GM12892 (cell line): ENCODE data around the gene PEPD.

Source experiments
- DNase-seq: peaks from one replicate; pipeline ENCODE4 v3.0.0; 2011; ENCODE audit not compliant: insufficient read length
- FAIRE-seq: peaks from 2 replicates; lab custom pipeline; 2011; peaks lifted over from hg19 to GRCh38; lab: Jason Lieb, UNC
- POLR2A ChIP-seq: IDR thresholded peaks from 2 replicates; pipeline ENCODE4 v1.6.1; 2011; ENCODE audit warnings: low read depth, low read length, control low read depth
- POLR2AphosphoS5 ChIP-seq: IDR thresholded peaks from 2 replicates; pipeline ENCODE4 v1.6.1; 2011; ENCODE audit warnings: low read depth, low read length, control low read depth
- TAF1 ChIP-seq: IDR thresholded peaks from 2 replicates; pipeline ENCODE4 v1.6.1; 2011; ENCODE audit warnings: low read depth, mild to moderate bottlenecking, control low read depth, low read length, borderline replicate concordance

Gene PEPD

GRCh38 chr19:33456076-33456844 lies 65.3 kb downstream of the PEPD start:
- DNase-seq (no peak), FAIRE-seq (no peak)
- TF ChIP-seq POLR2AphosphoS5 (no peak), POLR2A (no peak), TAF1 (no peak)

GRCh38 chr19:33453265-33453664 lies 68.3 kb downstream of the PEPD start:
- TF ChIP-seq TAF1 (no peak), POLR2A (no peak), POLR2AphosphoS5 (no peak)
- DNase-seq: no peak
- FAIRE-seq: no peak

- DNase-seq: no peak
- FAIRE-seq: no peak
- no peak for TF ChIP-seq POLR2A
- no peak for TF ChIP-seq POLR2AphosphoS5
- TF ChIP-seq TAF1: no peak
Measured at GRCh38 chr19:33450689-33451088, 70.9 kb downstream of the PEPD start.

GRCh38 chr19:33449799-33450198 lies 71.8 kb downstream of the PEPD start:
- DNase-seq: no peak
- no peak for FAIRE-seq
- TF ChIP-seq TAF1: no peak
- TF ChIP-seq POLR2A: no peak
- TF ChIP-seq POLR2AphosphoS5: no peak

GRCh38 chr19:33448159-33448516 lies 73.5 kb downstream of the PEPD start:
- TF ChIP-seq POLR2A (no peak), POLR2AphosphoS5 (no peak), TAF1 (no peak)
- no peak for DNase-seq
- no peak for FAIRE-seq

- TF ChIP-seq TAF1 (no peak), POLR2AphosphoS5 (no peak), POLR2A (no peak)
- DNase-seq (no peak), FAIRE-seq (no peak)
Measured at GRCh38 chr19:33447336-33448158, 74.0 kb downstream of the PEPD start.

- DNase-seq (no peak), FAIRE-seq (no peak)
- no peak for TF ChIP-seq POLR2A
- no peak for TF ChIP-seq POLR2AphosphoS5
- no peak for TF ChIP-seq TAF1
Measured at GRCh38 chr19:33446330-33447293, 75.0 kb downstream of the PEPD start.

- no peak for TF ChIP-seq POLR2A
- TF ChIP-seq TAF1: no peak
- TF ChIP-seq POLR2AphosphoS5: no peak
- FAIRE-seq (no peak), DNase-seq (no peak)
Measured at GRCh38 chr19:33445442-33446329, 75.9 kb downstream of the PEPD start.

- DNase-seq: no peak
- TF ChIP-seq TAF1 (no peak), POLR2AphosphoS5 (no peak), POLR2A (no peak)
- no peak for FAIRE-seq
Measured at GRCh38 chr19:33444562-33445441, 76.8 kb downstream of the PEPD start.
